GM21526 (cell line): ENCODE measurements around the gene TBCK.

Experiments
- ATAC-seq: cut with Tn5 transposase; IDR thresholded peaks from one replicate; pipeline ENCODE4 v1.9.1; 2021; ENCODE audit warnings: moderate library complexity; ENCODE audit not compliant: unreplicated experiment, low FRiP score

Gene TBCK

DNA sequence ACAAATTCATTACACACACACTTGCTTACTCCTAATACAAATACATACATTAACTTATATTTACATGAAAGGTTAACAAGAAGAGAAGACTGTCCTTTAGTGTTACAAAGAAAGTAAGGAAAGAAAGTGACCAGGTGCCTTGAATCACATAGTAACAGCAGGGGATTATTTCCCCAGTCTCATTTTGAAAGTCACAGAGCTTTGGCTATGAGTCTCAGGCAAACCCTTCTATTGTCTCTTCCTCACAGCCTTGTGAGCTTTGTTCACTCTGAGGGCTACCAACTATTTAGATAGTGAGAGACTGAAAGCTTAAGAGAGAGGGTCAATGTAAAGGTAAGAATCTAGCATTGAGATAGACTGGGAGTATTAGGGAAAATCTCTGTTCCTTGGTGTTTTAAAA lies 259.1 kb downstream of the TBCK start:
- ATAC-seq: no peak

DNA sequence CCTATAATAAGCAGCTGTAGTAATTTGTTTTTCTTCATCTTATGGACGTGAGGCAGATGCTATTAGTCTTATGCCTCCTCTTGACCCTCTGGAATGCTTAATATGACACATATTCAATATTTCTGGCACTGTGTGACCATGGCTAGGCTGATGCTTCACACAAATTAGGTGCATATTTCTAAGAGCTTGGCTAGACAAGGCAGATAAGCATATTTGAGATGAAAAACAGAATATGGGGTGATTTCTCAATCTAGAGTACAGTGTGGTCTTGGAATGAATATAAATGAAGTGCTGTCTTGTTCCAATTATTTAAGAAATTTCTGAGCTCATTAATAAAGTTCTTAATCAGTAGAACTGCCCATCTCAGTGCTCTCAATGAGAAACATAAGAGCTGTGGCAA lies 264.5 kb downstream of the TBCK start:
- ATAC-seq: no peak

- no peak for ATAC-seq
Observed at GRCh38 chr4:106049490-106049889, 266.5 kb downstream of the TBCK start.

- ATAC-seq: no peak
Observed at GRCh38 chr4:106048250-106048971, 267.6 kb downstream of the TBCK start.

DNA sequence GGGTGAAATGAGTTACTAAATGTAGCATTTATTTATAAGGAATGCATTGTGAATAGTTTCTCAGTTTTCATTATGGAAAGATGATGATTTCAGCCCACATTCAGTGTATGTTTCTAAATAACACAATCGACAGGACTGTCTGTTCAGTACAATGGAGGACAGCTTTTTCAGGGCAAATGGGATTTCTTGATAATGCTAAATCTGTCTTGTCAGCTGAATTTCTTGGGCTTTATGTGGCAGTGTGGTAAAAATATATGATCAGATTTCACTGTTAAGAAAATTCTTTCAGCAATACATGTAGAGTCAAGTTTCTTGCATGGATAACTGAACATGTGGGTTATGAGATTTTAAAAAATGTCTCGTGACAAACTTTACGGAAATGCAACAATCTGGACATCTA lies 269.9 kb downstream of the TBCK start:
- ATAC-seq: no peak

DNA sequence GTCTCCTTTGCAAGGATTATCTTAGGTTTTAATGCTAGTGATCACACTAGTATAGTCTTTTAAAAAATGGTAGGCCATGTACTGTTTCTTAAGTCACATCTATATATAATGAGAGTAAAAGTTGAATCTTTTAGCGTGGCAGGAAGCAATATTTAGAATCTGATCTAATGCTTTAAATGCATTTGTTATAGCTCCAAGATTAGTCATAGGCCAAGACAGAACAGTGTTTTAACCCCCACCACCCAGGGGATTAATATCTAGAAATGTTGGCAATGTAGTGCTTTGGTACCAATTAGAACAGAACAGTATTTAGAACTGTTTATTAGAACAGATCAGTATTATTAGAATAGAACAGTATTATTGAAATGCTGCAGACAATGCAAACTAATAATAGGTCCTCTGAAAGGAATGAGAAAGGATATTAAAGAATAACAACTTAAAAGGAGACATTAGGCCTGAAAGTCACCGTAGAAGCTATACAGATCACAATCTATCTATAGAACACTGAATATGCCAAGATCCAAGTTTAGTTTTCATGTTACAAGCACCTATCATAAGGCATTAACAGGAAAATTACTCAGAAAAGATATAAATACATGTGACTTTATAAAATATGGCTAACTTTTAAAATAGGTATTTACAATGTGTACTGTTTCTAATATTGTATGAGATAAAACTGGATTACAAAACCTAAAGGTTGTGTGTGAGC lies 274.6 kb downstream of the TBCK start:
- ATAC-seq: no peak

DNA sequence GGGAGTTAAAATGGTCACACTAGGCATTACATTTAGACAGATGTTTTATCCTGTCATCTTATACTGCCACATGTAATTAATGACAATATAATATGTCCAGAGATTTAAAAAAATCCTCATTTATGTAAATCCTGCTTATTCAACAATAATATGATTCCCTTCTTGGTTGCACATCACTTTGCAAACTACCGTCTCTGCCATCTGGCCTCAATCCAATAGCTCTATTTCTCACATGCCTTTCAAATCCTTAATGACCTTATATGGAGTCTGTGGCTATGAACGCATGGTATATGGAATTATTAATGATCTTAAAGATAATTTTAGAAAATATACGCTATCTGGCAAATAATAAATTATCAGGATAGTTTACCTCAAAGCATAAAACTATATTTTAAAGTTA lies 276.2 kb downstream of the TBCK start:
- no peak for ATAC-seq

- ATAC-seq: no peak
Observed at GRCh38 chr4:106038908-106039307, 277.1 kb downstream of the TBCK start.

DNA sequence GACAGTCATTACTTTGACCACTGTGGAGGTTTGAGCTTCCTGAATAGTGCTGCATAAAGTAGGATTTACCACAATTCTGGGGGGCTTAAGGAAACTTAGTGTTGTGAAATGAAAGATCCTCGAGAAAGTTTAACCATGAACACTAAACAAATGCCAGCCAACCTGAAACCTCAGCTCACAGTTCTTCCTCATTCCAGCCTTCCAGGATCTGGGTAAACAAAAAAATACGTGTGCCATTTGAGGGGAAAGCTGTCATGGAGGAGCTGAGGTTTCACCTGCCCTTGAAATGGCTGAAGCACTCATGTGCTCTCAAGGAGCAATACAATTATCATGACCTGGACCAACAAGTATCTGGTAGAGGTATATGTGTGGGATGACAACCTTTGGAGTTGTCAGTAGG lies 278.0 kb downstream of the TBCK start:
- ATAC-seq: no peak

- no peak for ATAC-seq
Observed at GRCh38 chr4:106036848-106037247, 279.2 kb downstream of the TBCK start.

DNA sequence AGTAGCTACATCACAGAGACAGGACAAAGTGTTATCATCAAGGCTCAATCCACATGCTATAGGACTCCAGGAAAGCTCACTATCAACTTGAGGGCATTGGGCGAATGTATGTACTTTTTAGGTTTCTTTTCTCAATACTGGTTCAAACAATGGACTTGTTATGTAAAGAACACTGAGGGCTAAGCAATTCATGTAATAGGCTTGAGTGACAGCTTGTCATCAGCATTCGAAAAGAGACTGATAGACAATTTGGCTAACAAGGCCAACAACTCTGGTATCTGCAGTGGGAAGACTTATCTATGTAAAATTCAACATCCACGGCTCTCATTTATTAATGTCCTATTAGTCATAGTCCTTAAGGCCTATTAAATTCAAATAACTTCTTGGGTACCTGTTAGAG lies 279.7 kb downstream of the TBCK start:
- no peak for ATAC-seq

- no peak for ATAC-seq
Observed at GRCh38 chr4:106035204-106035603, 280.8 kb downstream of the TBCK start.

DNA sequence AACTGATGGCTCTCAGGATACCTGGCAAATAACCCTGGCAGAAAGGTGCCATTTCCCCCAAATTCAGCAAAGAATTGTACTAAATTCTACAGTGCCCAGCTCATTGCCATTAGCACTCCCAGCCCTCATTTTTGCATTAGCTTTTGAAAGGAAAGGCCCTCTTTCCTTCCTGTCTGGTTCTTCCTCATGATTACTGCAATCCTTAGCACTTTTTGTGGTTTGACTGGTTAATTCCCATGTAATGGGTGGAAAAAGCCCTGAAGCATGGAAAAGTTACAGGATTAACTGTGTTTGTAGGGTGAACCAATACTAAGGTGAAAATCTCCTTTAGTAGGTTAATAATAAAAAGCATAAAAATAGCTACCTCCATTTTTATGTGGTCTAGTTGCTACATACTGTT lies 281.3 kb downstream of the TBCK start:
- ATAC-seq: no peak

GRCh38 chr4:106034220-106034619 lies 281.8 kb downstream of the TBCK start:
- no peak for ATAC-seq

DNA sequence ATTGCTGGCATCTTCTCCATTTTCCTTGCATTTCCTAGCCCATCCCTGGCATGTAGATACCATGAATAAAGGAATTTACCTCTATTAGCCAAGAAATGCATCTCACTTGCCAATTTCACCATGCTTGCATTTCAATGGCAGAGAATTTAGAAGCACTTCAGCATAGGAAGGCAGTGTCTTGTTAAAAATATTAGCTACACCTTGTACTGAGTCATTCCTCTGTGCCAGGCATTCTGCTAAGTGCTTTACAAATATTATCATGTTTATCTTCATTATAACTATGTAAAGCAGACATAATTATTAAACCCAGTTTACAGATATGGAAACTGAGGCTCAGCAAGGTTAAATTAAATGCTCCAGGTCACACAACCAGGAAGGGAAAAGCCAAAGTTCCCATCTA lies 282.5 kb downstream of the TBCK start:
- ATAC-seq: no peak

GRCh38 chr4:106032851-106033286 lies 283.1 kb downstream of the TBCK start:
- ATAC-seq: no peak

DNA sequence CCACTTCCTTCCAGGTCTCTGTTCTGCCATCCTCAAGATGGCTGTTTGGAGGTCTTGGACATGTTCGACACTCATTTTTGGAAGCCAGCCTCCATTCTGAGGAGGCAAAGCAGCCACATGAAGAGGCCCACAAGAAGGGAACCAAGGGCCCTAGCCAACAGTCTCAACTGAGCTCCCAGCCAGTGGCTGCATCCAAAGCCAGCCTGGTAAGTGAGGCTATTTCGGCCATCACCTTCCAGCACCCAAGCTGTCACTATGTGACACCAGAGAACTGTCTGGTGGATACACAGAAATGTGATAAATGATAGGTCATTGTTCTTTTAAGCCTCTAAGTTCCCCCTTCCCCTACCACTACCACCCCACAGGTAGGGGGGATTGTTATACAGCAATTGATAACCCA lies 293.6 kb downstream of the TBCK start:
- ATAC-seq: no peak

DNA sequence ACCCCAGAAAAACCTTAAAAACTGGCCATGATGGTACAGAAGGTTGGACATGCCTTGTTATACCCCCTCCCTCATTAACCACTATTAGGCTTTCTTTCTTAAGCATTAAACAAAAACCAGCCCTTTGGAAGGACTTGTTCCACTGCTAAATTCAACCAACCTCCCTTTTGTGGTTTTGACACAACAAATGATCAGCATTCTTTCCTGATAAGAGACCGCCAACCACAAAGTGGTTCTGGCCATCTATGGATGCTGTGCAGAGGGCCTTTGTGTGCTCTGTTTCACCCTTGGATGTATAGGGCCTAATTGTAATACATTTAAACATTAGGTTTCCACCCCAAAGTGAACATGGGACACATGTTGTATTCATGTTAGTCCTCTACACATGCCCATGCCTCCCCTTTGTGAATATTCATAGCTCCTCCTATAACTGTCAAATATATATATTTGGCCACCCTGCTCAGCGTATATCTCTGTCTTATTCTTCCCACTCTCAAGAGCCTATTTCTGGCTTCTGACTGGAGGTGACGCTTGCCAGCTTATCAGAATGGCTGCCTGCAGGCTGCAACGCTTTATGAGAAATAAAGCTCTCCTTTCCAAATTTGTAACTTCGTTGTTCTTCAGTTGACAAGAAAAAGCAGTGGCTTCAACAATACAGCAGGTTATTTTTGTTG lies 294.1 kb downstream of the TBCK start:
- no peak for ATAC-seq

DNA sequence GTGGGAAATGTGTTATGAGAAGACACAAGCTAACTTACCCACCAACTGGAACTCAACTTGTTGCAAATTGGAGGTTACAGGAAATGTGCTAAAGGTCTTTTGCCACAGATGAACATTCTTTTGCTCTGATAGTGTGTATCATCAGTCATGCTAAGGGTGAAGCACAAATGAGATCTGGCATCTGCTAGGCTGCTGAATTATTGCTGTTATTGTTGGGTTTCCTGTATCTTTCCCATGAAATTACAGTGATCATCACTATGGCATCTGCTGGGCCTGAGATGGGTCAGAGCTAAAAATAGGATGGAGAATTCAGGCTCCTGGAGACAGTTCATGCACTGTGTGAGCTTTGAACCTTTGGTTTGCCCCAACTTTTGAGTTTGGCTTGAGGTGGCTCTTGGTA lies 296.2 kb downstream of the TBCK start:
- no peak for ATAC-seq

GRCh38 chr4:106017975-106018374 lies 298.0 kb downstream of the TBCK start:
- no peak for ATAC-seq

DNA sequence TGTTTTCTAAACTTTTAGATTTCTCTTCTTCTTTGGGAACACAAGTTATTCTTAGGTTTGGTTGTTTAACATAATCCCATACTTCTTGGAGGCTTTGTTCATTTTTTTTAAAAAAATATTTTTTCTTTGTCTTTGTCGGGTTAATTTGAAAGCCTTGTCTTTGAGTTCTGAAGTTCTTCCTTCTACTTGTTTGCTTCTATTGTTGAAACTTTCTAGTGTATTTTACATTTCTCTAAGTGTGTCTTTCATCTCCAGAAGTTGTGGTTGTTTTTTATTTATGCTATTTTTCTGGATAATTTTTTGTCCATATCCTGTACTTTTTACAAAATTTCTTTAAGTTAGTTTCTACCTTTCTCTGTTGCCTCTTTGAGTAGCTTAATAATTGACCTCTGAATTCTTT lies 304.6 kb downstream of the TBCK start:
- no peak for ATAC-seq

GRCh38 chr4:106010761-106011160 lies 305.2 kb downstream of the TBCK start:
- ATAC-seq: no peak
